Measurements from ENCODE around the gene UNC119B.

UNC119B gene

GRCh38 chr12:120767071-120768024 lies 57.1 kb downstream of the UNC119B start:
- TF ChIP-seq, protein P1, sequence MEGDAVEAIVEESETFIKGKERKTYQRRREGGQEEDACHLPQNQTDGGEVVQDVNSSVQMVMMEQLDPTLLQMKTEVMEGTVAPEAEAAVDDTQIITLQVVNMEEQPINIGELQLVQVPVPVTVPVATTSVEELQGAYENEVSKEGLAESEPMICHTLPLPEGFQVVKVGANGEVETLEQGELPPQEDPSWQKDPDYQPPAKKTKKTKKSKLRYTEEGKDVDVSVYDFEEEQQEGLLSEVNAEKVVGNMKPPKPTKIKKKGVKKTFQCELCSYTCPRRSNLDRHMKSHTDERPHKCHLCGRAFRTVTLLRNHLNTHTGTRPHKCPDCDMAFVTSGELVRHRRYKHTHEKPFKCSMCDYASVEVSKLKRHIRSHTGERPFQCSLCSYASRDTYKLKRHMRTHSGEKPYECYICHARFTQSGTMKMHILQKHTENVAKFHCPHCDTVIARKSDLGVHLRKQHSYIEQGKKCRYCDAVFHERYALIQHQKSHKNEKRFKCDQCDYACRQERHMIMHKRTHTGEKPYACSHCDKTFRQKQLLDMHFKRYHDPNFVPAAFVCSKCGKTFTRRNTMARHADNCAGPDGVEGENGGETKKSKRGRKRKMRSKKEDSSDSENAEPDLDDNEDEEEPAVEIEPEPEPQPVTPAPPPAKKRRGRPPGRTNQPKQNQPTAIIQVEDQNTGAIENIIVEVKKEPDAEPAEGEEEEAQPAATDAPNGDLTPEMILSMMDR (IDR thresholded peaks at IDR 0.05; ENCODE audit: insufficient read depth, missing control alignments): no peak
- no peak for FAIRE-seq
- no peak for DNase-seq (ENCODE audit: insufficient read length, low spot score)

DNA sequence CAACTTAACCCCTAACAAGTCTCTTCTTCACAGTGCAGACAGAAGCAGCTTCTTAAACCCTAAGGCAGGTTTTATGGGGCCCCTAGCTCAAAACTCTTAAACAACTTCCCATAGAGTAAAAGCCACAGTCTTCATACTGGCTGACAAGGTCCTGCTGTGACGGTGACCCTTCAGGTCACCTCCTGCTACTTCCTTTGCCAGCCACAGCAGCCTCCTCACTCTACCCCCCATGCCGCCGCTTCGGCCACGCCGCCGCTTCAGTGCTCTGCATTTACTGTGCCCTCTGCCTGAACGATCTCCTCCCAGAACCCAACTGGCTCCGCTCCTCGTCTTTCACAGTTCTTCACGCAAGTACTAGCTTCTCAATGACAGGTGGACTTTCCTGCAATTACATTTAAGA lies 60.8 kb downstream of the UNC119B start:
- no peak for FAIRE-seq
- TF ChIP-seq, protein P1 (IDR thresholded peaks at IDR 0.05; ENCODE audit: insufficient read depth, missing control alignments): no peak
- no peak for DNase-seq (ENCODE audit: insufficient read length, low spot score)

Data from D721Med (cell line).